ENCODE results near the gene PCBP3.
A peak's percentile ranks its signal among the peaks of the same experiment; 100 is the strongest.
"Not testable (repeated sequence)": the region's sequence is repeated elsewhere in the genome, so short reads cannot be mapped to it uniquely, and the experiment has no call there.

Gene PCBP3

GRCh38 chr21:45613396-45613795 lies 30.1 kb upstream of the PCBP3 start:
- no peak for DNase-seq (ENCODE audit: low spot score)

DNA sequence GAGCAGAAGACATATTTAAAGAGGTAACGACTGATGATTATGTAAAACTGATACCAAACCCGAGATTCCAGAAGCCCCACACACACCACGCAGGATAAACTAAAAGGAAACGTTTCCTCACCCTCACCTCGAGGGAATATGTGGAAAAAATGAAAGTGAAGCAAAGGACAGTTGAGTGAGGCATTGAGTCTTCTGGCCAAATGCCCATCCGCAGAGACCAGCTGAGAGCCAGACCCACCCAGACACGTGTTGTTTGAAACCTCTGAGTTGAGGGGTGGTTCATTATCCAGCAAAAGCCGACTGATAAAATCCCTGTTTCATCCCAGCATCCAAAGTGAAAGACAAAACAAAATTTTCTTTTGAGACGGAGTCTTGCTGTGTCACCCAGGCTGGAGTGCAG lies 29.6 kb upstream of the PCBP3 start:
- no peak for DNase-seq (ENCODE audit: low spot score)

GRCh38 chr21:45615145-45615711 lies 28.3 kb upstream of the PCBP3 start:
- peak; percentile 60 for DNase-seq (ENCODE audit: low spot score)

- no peak for DNase-seq (ENCODE audit: low spot score)
Measured at GRCh38 chr21:45617021-45617921, 26.3 kb upstream of the PCBP3 start.

- no peak for DNase-seq (ENCODE audit: low spot score)
Measured at GRCh38 chr21:45618287-45618686, 25.2 kb upstream of the PCBP3 start.

- DNase-seq (ENCODE audit: low spot score) = no peak
Measured at GRCh38 chr21:45618846-45619485, 24.6 kb upstream of the PCBP3 start.

GRCh38 chr21:45620201-45620923 lies 23.2 kb upstream of the PCBP3 start:
- DNase-seq (ENCODE audit: low spot score) = no peak

DNA sequence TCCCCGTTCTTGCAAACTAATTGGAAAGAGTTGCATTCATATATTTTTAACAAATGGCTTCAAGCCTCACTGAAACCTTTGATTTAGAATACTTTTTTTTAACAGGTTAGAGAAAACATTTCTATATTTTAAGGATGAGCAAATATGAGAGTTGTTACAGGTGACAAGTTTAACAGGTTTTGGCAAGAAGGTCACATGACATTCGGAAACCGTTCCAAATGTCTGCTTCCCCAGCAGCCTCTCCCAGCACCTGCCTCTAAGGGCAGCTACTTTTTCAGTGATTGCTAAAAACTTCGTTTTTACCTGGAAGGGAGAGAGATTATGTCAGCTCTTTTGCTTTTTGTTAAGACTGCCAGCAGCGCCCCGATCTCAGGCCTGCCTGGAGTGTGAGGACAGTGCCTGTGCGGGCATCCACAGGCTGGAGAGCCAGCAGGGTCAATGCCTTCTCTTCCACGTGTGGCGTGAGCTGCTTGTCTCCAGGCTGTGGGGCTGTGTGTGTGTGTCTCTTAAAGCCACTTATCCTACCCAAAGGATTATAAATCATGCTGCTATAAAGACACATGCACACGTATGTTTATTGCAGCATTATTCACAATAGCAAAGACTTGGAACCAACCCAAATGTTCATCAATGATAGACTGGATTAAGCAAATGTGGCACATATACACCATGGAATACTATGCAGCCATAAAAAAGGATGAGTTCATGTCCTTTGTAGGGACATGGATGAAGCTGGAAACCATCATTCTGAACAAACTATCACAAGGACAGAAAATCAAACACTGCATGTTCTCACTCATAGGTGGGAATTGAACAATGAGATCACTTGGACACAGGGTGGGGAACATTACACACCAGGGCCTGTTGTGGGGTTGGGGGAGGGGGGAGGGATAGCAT lies 21.8 kb upstream of the PCBP3 start:
- not testable (repeated sequence) for DNase-seq (ENCODE audit: low spot score)

DNA sequence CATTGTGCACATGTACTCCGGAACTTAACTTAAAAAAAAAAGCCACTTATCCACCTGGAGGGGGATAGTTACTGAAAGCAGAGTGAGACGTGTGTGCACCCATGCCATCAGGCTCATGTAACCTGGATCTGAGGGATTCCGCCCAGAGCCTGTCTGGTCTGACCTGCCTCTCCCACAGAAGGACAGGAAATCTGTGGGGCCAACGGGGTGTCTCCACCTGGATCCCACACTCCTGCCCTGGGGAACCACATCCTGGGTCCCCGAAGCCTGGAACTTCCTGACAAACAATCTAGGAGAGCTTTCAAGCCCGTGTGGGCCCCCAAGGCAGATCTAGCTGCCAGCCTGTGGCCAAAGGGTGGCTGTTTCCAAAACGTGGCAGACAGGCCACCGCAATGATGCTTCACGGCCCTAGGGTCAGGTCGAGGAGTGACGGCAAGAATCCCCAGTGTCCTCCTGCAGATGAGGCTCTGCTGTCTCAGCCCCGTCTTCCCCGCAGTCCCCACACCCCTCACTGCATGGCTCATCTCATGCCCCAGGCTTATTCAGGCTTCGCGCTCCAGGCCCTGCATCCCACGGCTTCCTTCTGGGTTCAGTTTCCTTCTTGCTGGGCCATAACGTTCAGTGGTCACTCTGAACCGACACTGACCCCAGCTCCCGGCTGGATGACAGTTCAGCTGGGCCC lies 21.0 kb upstream of the PCBP3 start:
- no peak for DNase-seq (ENCODE audit: low spot score)

DNA sequence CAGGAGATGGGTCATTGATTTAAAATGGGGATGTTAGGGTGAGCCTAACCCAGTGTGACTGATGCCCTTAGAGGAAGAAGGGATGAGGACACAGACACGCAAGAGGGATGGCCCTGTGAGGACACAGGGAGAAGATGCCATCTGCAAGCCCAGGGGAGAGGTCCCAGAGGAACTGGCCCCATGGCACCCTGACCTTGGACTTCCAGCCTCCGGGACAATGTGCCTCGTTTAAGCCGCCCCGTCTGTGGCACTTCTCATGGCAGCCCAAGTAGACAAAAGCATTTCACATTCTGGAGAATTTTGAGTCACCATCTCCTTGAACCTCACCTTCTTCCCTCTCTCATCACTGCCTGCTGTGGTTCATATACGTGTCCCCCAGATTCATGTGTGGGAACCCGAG lies 20.1 kb upstream of the PCBP3 start:
- DNase-seq (ENCODE audit: low spot score) = no peak

DNA sequence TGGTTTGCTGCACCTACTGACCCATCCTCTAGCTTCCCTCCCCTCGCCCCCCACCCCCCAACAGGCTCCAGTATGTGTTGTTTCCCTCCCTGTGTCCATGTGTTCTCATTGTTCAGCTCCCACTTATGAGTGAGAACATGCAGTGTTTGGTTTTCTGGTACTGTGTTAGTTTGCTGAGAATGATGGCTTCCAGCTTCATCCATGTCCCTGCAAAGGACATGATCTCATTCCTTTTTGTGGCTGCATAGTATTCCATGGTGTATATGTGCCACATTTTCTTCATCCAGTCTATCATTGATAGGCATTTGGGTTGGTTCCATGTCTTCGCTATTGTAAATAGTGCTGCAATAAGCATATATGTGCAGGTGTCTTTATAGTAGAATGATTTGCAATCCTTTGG lies 17.4 kb upstream of the PCBP3 start:
- DNase-seq (ENCODE audit: low spot score) = not testable (repeated sequence)

DNA sequence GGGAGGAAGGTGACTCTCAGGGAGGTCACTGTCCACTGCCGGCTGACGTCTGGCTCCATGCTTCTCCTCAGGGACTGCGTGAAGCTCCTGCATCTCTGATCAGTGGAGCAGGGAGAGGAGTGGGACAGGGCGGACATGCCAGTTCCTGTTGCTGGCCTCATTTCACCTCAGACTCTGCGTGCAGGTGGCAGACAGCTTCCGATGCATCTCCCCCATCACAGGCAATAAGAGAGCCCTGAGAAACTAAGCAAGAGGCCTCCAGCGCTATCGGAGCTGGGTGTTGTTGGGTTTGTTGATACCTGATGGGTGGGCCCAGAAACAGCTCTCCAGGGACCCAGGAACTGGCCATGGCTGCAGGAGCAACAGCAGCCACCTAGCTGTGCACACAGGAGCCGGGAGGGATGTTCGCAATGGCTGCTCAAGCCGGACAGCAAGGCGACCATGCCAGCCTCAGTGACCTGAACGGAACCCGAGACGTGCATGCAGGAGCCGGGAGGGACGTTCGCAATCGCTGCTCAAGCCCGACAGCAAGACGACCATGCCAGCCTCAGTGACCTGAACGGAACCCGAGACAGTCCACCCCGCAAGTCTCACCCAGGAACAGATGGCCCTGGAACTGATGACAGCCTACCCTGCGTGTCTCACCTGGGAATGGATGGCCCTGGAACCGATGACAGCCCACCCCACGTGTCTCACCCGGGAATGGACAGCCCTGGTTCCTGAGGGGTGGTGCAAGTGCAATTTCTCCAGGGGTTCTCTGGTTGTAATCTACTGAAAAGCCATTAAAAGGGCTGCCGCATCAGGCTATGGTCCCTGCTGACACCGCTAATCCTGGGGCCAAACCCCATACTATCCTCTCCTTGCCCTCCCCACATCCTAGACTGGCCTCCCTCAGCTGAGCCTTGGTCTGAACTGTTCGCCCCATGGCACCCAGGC lies 14.2 kb upstream of the PCBP3 start:
- no peak for DNase-seq (ENCODE audit: low spot score)

- no peak for DNase-seq (ENCODE audit: low spot score)
Measured at GRCh38 chr21:45630066-45630694, 13.3 kb upstream of the PCBP3 start.

- no peak for DNase-seq (ENCODE audit: low spot score)
Measured at GRCh38 chr21:45630876-45631275, 12.6 kb upstream of the PCBP3 start.

- no peak for DNase-seq (ENCODE audit: low spot score)
Measured at GRCh38 chr21:45631540-45631939, 12.0 kb upstream of the PCBP3 start.

GRCh38 chr21:45632160-45632559 lies 11.4 kb upstream of the PCBP3 start:
- no peak for DNase-seq (ENCODE audit: low spot score)

GRCh38 chr21:45632637-45633251 lies 10.8 kb upstream of the PCBP3 start:
- DNase-seq (ENCODE audit: low spot score) = no peak

- no peak for DNase-seq (ENCODE audit: low spot score)
Measured at GRCh38 chr21:45634511-45635183, 8.9 kb upstream of the PCBP3 start.
